Activated naive CD4-positive, alpha-beta T cell treated with anti-CD3 and anti-CD28 coated beads, Interleukin-2, amount 50 U/mL, for 72 hours (primary cell): Measurements from ENCODE around the gene LIF. TPM values are rescaled to one million over a fixed set of nuclear protein-coding genes. Genes with fewer than 3 reads are reported as not detected.
A peak's percentile ranks its signal among the peaks of the same experiment; 100 is the strongest.
"Not testable (repeated sequence)": the region's sequence is repeated elsewhere in the genome, so short reads cannot be mapped to it uniquely, and the experiment has no call there.

Experiments
- ATAC-seq, 2 donors: fragments of 150-1000 bp; cut with Tn5 transposase; 2 replicates each; pipeline ENCODE4 v1.10.0; 2021; ENCODE audit warnings: mild to moderate bottlenecking in 2 of 2, moderate library complexity in 2 of 2
- DNase-seq, 2 donors: peaks; one replicate each; pipeline ENCODE4 v3.0.0; 2021 to 2022; ENCODE audit warnings: low spot score in 2 of 2
- H3K27ac Mint-ChIP-seq, 2 donors: one replicate each; pipeline ENCODE4 v1.8.0; 2022; ENCODE audit warnings: mild to moderate bottlenecking in 2 of 2, mixed read lengths in 2 of 2
- H3K36me3 Mint-ChIP-seq, 2 donors: one replicate each; pipeline ENCODE4 v1.8.0; 2022; ENCODE audit warnings: mixed read lengths in 2 of 2
- H3K9me3 Mint-ChIP-seq, 2 donors: one replicate each; pipeline ENCODE4 v1.8.0; 2022; ENCODE audit warnings: mixed read lengths in 2 of 2
- total RNA-seq, 2 donors: library from RNA; stranded (reverse); gene quantifications; one replicate each; pipeline ENCODE4 v1.2.3, GENCODE V29; 2022

LIF gene
- total RNA-seq, 2 donors from 2014 or later: 68.9 to 522 TPM

- ATAC-seq (no peak), DNase-seq (no peak)
- H3K36me3 Mint-ChIP-seq: peaks cover 0 to 6% of the 10 kb centered on the region in 2 donors
- H3K27ac Mint-ChIP-seq: peak overlapping the region in 1 of 2 donors; percentile 60
- H3K9me3 Mint-ChIP-seq: peaks cover 0 to 5% of the 10 kb centered on the region in 2 donors
Measured at GRCh38 chr22:30227438-30228228, 18.9 kb downstream of the LIF start.

GRCh38 chr22:30226192-30226832 is 20.2 kb downstream of the LIF start:
- H3K36me3 Mint-ChIP-seq: peaks cover 0 to 6% of the 10 kb centered on the region in 2 donors
- peaks cover 0 to 5% of the 10 kb centered on the region in 2 donors for H3K9me3 Mint-ChIP-seq
- H3K27ac Mint-ChIP-seq: peak overlapping the region in 1 of 2 donors; percentile 16
- DNase-seq (no peak), ATAC-seq (no peak)

- Mint-ChIP-seq H3K36me3 (peaks cover 0 to 6% of the 10 kb centered on the region in 2 donors), H3K27ac (peak overlapping the region in 1 of 2 donors; percentile 65), H3K9me3 (peaks cover 0 to 5% of the 10 kb centered on the region in 2 donors)
- ATAC-seq (no peak), DNase-seq (no peak)
Measured at GRCh38 chr22:30225220-30225927, 21.2 kb downstream of the LIF start.

GRCh38 chr22:30224161-30224857 is 22.2 kb downstream of the LIF start:
- peaks cover 0 to 5% of the 10 kb centered on the region in 2 donors for H3K9me3 Mint-ChIP-seq
- no peak overlapping the region for H3K27ac Mint-ChIP-seq

GRCh38 chr22:30223303-30223702 is 23.3 kb downstream of the LIF start:
- peaks cover 0 to 6% of the 10 kb centered on the region in 2 donors for H3K36me3 Mint-ChIP-seq
- DNase-seq (no peak), ATAC-seq (no peak)
- H3K27ac Mint-ChIP-seq: peak overlapping the region in 1 of 2 donors; percentile 65
- peaks cover 0 to 5% of the 10 kb centered on the region in 2 donors for H3K9me3 Mint-ChIP-seq

More at GRCh38 chr22:30224161-30224857, 22.2 kb downstream of the LIF start:
- peaks cover 0 to 6% of the 10 kb centered on the region in 2 donors for H3K36me3 Mint-ChIP-seq
- ATAC-seq (no peak), DNase-seq (no peak)

GRCh38 chr22:30222321-30222720 is 24.2 kb downstream of the LIF start:
- H3K9me3 Mint-ChIP-seq: peaks cover 0 to 5% of the 10 kb centered on the region in 2 donors
- DNase-seq: no peak
- H3K36me3 Mint-ChIP-seq: peaks cover 0 to 6% of the 10 kb centered on the region in 2 donors
- H3K27ac Mint-ChIP-seq: peak overlapping the region in 1 of 2 donors; percentile 25
- no peak for ATAC-seq

GRCh38 chr22:30221121-30221992 is 25.2 kb downstream of the LIF start:
- ATAC-seq: peak; percentile 72 to 81
- H3K27ac Mint-ChIP-seq: peak overlapping the region; percentile 81 to 97
- DNase-seq: peak; percentile 43 to 67
- peaks cover 0 to 5% of the 10 kb centered on the region in 2 donors for H3K9me3 Mint-ChIP-seq
- peaks cover 0 to 6% of the 10 kb centered on the region in 2 donors for H3K36me3 Mint-ChIP-seq

- DNase-seq (no peak), ATAC-seq (peak; percentile 2 to 11)
- peak overlapping the region; percentile 81 to 97 for H3K27ac Mint-ChIP-seq
- H3K36me3 Mint-ChIP-seq: peaks cover 0 to 6% of the 10 kb centered on the region in 2 donors
- H3K9me3 Mint-ChIP-seq: peaks cover 0 to 5% of the 10 kb centered on the region in 2 donors
Measured at GRCh38 chr22:30220338-30221012, 26.1 kb downstream of the LIF start.

- ATAC-seq: no peak
- no peaks in the 10 kb centered on the region for H3K9me3 Mint-ChIP-seq
- peaks cover 0 to under 1% of the 10 kb centered on the region in 2 donors for H3K36me3 Mint-ChIP-seq
- DNase-seq: no peak
- H3K27ac Mint-ChIP-seq: peak overlapping the region; percentile 81 to 97
Measured at GRCh38 chr22:30219668-30220278, 26.8 kb downstream of the LIF start.

- ATAC-seq: no peak
- no peak for DNase-seq
- Mint-ChIP-seq H3K36me3 (no peaks in the 10 kb centered on the region), H3K27ac (no peak overlapping the region), H3K9me3 (no peaks in the 10 kb centered on the region)
Measured at GRCh38 chr22:30219049-30219654, 27.4 kb downstream of the LIF start.

- Mint-ChIP-seq H3K9me3 (no peaks in the 10 kb centered on the region), H3K27ac (peak overlapping the region; percentile 18 to 23), H3K36me3 (peaks cover 0 to 4% of the 10 kb centered on the region in 2 donors)
- DNase-seq: no peak
- ATAC-seq: no peak
Measured at GRCh38 chr22:30217698-30218560, 28.6 kb downstream of the LIF start.

GRCh38 chr22:30216710-30217109 is 29.8 kb downstream of the LIF start:
- H3K36me3 Mint-ChIP-seq: peaks cover 0 to 4% of the 10 kb centered on the region in 2 donors
- peak overlapping the region in 1 of 2 donors; percentile 29 for H3K27ac Mint-ChIP-seq
- ATAC-seq (no peak), DNase-seq (no peak)
- H3K9me3 Mint-ChIP-seq: no peaks in the 10 kb centered on the region

GRCh38 chr22:30216272-30216671 is 30.3 kb downstream of the LIF start:
- H3K36me3 Mint-ChIP-seq, DNase-seq, H3K27ac Mint-ChIP-seq, H3K9me3 Mint-ChIP-seq, ATAC-seq: not testable (repeated sequence)
